HG02884 (cell line): ENCODE results near the gene WDHD1.
"Not testable (repeated sequence)": the region's sequence is repeated elsewhere in the genome, so short reads cannot be mapped to it uniquely, and the experiment has no call there.

ENCODE experiments used
- ATAC-seq: cut with Tn5 transposase; IDR thresholded peaks from one replicate; pipeline ENCODE4 v1.9.1; 2021; ENCODE audit warnings: mild to moderate bottlenecking, moderate library complexity; ENCODE audit not compliant: unreplicated experiment

WDHD1 gene, protein sequence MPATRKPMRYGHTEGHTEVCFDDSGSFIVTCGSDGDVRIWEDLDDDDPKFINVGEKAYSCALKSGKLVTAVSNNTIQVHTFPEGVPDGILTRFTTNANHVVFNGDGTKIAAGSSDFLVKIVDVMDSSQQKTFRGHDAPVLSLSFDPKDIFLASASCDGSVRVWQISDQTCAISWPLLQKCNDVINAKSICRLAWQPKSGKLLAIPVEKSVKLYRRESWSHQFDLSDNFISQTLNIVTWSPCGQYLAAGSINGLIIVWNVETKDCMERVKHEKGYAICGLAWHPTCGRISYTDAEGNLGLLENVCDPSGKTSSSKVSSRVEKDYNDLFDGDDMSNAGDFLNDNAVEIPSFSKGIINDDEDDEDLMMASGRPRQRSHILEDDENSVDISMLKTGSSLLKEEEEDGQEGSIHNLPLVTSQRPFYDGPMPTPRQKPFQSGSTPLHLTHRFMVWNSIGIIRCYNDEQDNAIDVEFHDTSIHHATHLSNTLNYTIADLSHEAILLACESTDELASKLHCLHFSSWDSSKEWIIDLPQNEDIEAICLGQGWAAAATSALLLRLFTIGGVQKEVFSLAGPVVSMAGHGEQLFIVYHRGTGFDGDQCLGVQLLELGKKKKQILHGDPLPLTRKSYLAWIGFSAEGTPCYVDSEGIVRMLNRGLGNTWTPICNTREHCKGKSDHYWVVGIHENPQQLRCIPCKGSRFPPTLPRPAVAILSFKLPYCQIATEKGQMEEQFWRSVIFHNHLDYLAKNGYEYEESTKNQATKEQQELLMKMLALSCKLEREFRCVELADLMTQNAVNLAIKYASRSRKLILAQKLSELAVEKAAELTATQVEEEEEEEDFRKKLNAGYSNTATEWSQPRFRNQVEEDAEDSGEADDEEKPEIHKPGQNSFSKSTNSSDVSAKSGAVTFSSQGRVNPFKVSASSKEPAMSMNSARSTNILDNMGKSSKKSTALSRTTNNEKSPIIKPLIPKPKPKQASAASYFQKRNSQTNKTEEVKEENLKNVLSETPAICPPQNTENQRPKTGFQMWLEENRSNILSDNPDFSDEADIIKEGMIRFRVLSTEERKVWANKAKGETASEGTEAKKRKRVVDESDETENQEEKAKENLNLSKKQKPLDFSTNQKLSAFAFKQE

DNA sequence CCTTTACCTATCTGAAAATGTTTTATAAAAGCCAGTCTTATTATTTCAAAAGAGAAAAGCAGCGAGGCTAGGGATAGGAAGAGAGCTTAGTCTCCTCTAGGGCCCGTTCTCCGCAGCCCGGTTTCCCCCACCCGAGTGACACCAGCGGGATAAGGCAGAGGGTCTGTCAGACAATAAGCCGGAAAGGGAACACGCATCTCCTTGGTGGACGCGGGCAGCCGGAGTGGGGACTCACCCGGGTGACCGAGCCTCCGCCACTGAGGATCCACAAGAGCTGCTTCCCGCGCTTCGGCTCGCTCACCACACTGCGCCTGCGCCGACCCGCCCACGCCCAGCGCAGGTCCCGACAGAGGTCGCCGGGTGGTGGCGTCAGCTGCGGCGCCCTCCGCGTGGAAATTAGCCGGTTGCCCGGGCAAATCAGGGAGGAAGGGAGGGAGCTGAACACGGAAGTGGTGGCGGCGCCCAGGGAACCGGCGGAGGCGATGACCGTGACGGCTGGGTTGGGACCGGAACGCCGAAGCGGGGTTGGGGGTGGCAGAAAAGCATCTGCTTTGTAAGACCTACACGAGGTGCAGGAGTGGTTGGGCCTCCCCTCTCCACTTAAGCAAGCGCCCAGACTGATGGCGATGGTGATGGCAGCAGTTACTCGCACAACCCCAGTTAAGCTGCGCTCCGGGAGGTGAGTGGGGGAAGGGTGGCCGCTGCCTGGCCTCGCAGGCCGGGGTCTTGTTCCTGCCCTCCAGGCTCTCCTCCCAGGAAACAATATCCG lies at the start of gene WDHD1, which contains the start of gene SOCS4:
TSS of gene WDHD1 (minus strand) at position 307 of the 769 bp plus-strand sequence. CDS start 312 bp downstream, outside the sequence.
TSS of gene SOCS4 (plus strand) at position 444 of the 769 bp plus-strand sequence. CDS start 15,806 bp downstream, outside the sequence.
- peak; percentile 89 for ATAC-seq

DNA sequence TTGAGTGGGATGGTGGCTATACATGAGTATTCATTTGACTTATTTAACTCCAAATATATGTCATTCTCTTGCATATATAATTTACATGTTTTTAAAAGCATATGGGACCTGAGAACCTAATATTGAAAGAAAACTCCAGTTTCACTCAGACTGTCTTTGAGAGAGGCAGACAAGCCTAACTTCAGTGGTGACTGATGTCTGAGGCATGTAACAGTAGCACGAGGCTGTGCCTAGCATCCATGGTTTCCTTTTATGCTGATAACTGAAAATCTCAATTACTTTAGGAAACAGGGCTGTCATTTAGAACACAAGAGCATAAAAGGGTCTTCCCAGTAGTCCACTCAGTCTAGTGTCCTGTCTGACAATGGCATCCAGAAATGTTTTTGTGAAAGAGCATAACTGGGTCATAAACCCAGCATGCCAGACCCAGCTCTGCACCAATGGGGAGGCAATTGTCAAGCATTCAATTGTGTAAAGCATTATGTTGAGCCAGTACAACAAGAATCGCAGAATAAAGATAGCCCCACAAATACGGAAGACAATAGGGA lies 48.8 kb upstream of the WDHD1 start:
- ATAC-seq, result no peak

GRCh38 chr14:55074662-55075061 lies 47.8 kb upstream of the WDHD1 start:
- peak; percentile 35 for ATAC-seq

DNA sequence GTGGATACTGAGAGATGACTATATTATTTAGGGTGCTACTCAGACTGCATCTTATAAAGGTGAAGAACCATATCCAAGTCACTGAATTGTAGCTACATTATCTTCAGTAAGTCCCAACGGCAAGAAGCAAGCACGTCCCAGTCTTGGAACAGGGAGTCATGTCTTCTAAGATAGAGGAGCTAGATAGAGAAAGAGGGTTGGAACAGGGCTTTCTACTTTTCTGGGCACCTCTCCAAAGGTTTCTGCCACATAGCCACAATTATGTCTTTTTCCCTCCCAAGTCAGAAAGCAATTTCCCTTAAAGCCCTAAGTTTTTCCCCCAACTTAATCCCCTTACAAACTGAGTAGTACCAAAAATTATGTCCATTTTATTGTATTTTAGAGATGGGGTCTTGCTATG lies 47.0 kb upstream of the WDHD1 start:
- no peak for ATAC-seq

DNA sequence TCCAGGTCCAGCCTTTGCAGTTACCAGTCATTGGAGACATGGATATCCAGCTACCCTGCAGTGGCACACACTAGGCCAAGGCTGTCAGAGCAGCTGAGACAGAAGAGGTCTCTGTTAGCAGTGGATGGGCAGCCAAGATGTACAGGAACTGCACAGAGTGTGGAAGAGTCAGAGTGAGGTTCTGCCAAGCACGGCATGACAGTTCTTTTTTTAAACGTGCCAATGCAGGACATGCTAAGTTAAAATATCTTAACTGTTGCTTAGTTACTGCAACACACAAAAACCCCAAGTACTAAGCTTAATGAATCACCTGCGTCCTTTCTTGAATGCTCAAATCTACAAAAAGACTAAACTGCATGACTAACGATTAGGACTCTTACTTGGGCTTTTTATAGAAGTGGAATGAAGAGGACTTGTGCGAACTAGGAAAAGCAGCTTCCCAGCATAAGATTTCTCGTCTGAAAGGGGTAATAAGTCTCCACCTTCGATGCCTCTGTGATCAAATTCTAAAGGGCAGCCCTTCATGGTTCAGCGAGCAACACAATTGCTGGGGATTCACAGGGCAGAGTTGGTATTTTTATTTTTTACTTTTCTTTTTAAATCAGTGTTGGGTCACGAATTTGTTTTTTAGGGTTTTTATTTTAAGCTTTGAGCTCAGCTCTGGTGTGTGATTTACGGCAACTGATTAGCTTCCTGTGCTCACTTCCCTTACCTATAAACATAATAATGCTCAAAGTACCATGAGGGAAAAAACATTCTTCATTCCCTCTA lies 45.2 kb upstream of the WDHD1 start:
- peak; percentile 53 for ATAC-seq

GRCh38 chr14:55070981-55071411 lies 44.1 kb upstream of the WDHD1 start:
- ATAC-seq, result no peak

GRCh38 chr14:55066223-55066622 lies 39.3 kb upstream of the WDHD1 start:
- no peak for ATAC-seq

DNA sequence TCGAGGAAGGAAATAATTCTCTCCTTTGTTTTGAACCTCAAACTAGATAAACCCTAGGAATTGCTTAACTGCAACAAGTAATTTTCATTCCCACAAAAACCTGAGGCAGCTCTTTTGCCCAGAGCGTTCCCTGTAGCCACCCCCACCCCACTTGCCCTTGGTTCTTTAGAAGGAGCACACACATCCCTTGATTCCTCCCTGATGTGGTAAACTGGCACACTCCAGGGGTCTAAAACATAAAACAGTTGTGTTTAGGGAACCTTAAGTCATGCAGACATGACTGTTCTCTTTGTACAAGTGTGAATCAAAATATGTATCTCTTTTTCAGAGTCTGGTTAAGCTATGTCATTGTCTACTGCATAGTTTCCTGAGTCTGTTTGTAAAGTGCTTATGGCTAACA lies 38.5 kb upstream of the WDHD1 start:
- no peak for ATAC-seq

DNA sequence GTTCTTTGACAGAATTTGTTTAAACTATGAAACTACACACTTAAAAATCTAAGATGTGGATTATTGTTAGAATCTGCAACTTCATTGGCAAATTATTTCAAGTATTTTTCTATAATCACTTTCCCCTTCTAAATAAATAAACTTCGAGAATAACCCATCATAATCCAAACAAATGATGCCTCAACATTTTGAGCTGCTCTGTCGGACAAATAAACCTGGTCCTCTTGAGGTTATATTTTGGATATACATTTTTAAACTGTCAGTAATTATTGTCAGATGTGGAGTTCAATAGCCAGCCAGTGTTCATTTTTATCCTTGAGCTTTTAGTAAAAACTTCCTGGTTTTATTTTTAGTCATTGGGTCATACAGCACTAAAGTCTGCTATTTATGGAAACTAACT lies 38.0 kb upstream of the WDHD1 start:
- not testable (repeated sequence) for ATAC-seq

GRCh38 chr14:55062517-55063351 lies 35.8 kb upstream of the WDHD1 start:
- ATAC-seq, result no peak

GRCh38 chr14:55059333-55059732 lies 32.4 kb upstream of the WDHD1 start:
- ATAC-seq, result no peak

DNA sequence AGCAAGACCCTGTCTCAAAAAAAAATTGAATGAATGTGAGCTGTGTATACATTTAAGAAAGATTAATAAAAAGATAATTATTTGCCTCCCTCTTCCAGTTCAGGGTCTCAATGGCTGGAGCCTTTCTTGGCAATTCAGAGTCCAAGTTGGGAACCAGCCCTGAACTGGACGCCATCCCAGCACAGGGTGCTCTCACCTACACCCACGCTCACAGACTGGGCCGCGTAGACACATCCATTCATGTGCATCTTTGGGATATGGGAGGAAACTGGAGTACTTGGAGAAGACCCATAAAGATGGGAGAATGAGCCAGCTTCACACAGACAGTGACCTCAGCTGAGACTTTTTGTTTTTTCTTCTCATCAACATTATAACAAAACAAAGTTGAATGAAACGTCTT lies 31.0 kb upstream of the WDHD1 start:
- ATAC-seq, result no peak

DNA sequence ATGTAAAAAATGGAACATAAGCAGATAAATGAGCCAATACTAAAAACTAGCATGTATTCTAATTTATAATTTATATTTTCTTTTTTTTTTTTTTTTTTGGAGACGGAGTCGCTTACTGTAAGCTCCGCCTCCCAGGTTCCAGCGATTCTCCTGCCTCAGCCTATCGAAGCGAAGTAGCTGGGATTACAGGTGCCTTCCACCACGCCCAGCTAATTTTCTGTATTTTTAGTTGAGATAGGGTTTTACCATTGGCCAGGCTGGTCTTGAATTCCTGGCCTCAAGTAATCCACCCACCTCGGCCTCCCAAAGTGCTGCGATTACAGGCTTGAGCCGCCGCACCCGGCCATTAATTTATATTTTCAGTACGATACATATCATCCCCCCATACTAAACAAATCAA lies 27.2 kb upstream of the WDHD1 start:
- no peak for ATAC-seq

- no peak for ATAC-seq
These were observed 26.6 kb upstream of the WDHD1 start for GRCh38 chr14:55053500-55053899.

DNA sequence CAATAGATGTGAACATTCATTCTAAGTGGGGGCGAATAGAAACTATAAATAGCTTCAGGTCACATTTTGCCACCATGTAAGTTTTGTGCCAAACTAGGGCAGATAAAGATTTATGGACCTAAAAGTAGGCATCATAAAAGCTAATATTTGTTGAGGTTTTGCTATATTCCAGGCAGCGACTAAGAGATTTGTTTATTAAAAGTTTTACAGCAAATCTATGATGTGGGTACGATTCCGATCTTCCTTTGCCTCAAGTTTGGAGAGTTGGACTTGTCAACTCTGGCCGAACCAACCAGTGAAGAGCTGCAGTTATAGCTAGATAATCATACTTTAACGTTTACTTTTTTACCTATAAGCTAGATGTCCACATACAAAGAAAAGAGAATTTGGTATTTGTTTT lies 26.1 kb upstream of the WDHD1 start:
- ATAC-seq, result no peak

GRCh38 chr14:55052269-55052930 lies 25.5 kb upstream of the WDHD1 start:
- peak; percentile 19 for ATAC-seq

DNA sequence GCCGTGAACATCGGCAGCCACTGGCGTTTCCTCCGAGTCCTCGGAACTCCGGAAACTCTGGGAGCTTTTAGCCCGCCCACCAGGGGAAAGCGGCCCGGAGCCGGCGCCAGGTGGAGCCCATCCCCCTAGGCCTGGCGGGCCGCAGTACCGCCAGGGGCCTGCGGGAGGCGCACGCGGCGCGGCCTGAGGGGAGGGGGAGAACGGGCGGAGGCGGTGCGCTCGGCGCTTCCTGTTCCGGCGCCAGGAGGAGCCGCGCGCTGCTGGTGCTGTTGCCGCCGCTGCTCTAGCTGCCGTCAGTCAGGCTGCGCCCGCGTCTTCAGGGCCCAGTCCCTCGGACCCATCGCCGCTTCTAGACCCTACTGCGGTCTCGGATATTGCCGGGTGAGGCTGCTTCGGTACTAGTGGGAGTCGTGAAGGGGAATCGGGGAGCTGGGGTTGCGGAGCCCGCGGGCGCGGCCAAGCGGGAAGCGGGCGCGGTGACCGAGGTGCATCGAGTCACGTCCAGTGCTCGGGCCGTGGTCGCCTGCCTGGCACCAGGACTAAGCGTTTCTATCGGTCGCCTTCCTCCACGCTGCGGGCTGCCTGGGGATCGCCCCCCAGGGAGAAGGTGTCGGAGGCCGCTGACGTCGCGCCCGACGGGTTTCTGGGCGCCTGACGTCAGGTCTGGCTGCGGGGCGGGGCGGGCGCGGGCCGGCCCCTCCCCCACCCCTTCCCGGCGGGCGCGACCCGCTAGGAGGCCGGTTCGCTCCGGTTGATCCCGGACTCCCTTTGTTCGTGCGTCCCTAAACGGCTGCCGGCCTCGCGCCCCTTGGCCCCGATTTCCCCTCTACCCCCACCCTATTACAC lies 24.7 kb upstream of the WDHD1 start, which contains the start of gene MAPK1IP1L:
TSS of gene MAPK1IP1L (plus strand) at position 225 of the 846 bp plus-strand sequence. CDS start 10,037 bp downstream, outside the sequence.
- peak; percentile 69 for ATAC-seq
